Activated CD8-positive, alpha-beta memory T cell treated with anti-CD3 and anti-CD28 coated beads for 36 hours (primary cell): Measurements from ENCODE around the gene CERS6. TPM values are rescaled to one million over a fixed set of nuclear protein-coding genes. Genes with fewer than 3 reads are reported as not detected.
"Not testable (repeated sequence)": the region's sequence is repeated elsewhere in the genome, so short reads cannot be mapped to it uniquely, and the experiment has no call there.

ENCODE experiments used
- CTCF ChIA-PET: fragments of 350-600 bp; sonication (Branson Sonifier 250); formaldehyde crosslinking; loops from one replicate; lab custom pipeline; 2021; ENCODE audit warnings: antibody characterized with exemption; lab: Charles Lee
- POLR2A ChIA-PET: fragments of 350-600 bp; sonication (Branson Sonifier 250); formaldehyde crosslinking; loops from one replicate; lab custom pipeline; 2021; ENCODE audit warnings: antibody characterized with exemption; lab: Charles Lee
- total RNA-seq, 2 experiments: library from RNA; stranded (reverse); gene quantifications; one replicate each; pipeline ENCODE4 v1.2.3, GENCODE V29; 2021

CERS6 gene
- total RNA-seq, 2 experiments from 2014 or later = 9.4 to 9.5 TPM

- CTCF ChIA-PET = no interaction called here
- POLR2A ChIA-PET = no interaction called here
Measured at GRCh38 chr2:168490946-168491605, 35.0 kb downstream of the CERS6 start.

DNA sequence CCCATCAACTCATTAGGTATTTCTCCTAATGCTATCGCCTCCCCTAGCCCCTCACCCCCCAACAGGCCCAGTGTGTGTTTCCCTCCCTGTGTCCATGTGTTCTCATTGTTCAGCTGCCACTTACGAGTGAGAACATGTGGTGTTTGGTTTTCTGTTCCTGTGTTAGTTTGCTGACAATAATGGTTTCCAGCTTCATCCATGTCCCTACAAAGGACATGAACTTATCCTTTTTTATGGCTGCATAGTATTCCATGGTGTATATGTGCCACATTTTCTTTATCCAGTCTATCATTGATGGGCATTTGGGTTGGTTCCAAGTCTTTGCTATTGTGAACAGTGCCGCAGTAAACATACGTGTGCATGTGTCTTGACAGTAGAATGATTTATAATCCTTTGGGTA lies 35.7 kb downstream of the CERS6 start:
- POLR2A ChIA-PET, CTCF ChIA-PET: not testable (repeated sequence)

- POLR2A ChIA-PET = not testable (repeated sequence)
Measured at GRCh38 chr2:168493219-168493618, 37.1 kb downstream of the CERS6 start.

GRCh38 chr2:168494190-168494711 lies 38.2 kb downstream of the CERS6 start:
- POLR2A ChIA-PET = no interaction called here
- CTCF ChIA-PET = no interaction called here

More at GRCh38 chr2:168493219-168493618, 37.1 kb downstream of the CERS6 start:
- CTCF ChIA-PET = not testable (repeated sequence)

DNA sequence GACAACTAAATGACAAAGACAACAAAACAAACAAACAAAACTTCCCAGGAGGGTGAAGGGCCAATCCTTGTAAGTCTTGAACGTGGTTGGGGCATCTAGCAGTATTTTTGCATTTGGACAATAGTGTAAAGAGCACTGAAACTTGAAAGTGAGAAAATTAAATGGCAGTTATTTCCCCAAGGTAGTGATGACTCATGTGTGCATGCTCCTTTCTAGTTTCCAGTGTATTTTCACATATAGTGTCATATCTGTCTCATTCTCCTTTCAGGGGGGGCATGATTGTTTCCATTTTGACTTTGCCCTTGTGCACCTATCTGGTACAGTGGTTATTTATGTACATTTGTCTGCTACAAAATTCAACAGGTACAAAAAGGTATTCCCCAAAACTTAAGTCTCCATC lies 39.5 kb downstream of the CERS6 start:
- ChIA-PET CTCF (no interaction called here), POLR2A (interaction anchor here (0.6 kb wide), 1 partner anchor 60 kb away, joined by 7 read pairs; no protein-coding TSS in a partner anchor)

GRCh38 chr2:168496906-168497305 lies 40.8 kb downstream of the CERS6 start:
- POLR2A ChIA-PET = no interaction called here
- CTCF ChIA-PET = no interaction called here

- ChIA-PET POLR2A (no interaction called here), CTCF (no interaction called here)
Measured at GRCh38 chr2:168499500-168499899, 43.4 kb downstream of the CERS6 start.

- CTCF ChIA-PET = no interaction called here
- POLR2A ChIA-PET = no interaction called here
Measured at GRCh38 chr2:168500516-168500915, 44.4 kb downstream of the CERS6 start.

DNA sequence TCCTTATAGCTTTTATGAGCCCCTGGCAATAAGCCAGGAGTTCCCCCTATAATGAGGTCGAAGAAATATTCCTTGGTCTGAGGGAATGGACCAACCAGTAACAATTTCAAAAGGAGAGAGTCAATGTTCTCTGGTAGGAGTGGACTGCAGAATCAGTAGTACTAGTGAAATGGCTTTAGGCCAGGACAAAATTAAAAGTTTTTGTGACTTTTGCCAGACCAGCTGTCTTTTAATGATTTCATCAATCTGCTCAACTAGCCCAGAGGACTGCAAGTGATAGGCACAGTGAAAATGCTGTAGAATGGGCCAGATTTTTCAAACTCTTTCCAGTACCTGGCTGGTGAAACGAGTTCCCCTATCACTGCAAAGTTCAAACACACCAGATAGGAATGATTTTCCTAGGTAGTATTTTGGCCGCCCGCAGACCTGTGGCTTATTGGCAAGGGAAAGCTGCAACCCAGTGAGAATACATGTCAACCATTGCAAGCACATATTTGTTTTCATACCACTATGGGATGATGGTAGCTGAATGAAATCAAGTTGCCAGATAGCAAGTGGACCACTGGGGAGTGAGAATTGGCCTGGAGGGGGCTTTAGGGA lies 45.5 kb downstream of the CERS6 start:
- ChIA-PET POLR2A (no interaction called here), CTCF (no interaction called here)

DNA sequence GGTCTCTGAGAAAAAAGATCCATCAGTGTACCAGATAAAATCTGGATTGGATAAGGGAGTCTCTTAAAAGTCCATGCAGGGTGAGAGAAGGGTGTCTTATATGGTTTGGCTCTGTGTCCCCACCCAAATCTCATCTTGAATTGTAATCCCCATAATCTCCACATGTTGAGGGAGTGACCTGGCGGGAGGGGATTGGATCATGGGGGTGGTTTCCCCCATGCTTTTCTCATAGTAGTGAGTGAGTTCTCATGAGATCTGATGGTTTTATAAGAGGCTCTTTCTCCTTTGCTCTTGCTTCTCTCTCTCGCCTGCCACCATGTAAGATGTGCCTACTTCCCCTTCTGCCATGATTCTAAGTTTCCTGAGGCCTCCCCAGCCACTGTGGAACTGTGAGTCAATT lies 46.8 kb downstream of the CERS6 start:
- CTCF ChIA-PET, POLR2A ChIA-PET: not testable (repeated sequence)

DNA sequence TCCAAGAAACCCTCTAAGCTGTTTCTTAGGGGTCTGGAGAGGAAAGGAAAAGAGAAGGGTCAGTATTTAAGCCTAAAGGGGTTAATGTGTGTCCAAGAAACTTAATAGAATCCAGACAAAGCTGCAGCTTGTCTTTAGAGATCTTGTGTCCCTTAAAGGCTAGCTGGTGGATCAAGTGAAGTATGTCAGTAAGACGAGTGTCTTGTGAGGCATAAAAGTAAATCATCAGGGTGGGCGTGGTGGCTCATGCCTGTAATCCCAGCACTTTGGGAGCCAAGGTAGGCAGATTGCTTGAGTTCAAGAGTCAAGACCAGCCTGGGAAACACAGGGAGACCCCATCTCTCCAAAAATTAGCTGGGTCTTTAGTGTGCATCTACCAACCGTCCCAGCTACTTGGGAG lies 47.8 kb downstream of the CERS6 start:
- ChIA-PET CTCF (no interaction called here), POLR2A (no interaction called here)

- CTCF ChIA-PET = no interaction called here
- POLR2A ChIA-PET = no interaction called here
Measured at GRCh38 chr2:168504323-168504722, 48.3 kb downstream of the CERS6 start.

GRCh38 chr2:168510125-168510756 lies 54.2 kb downstream of the CERS6 start:
- POLR2A ChIA-PET = no interaction called here
- CTCF ChIA-PET = no interaction called here

- CTCF ChIA-PET = no interaction called here
- POLR2A ChIA-PET = no interaction called here
Measured at GRCh38 chr2:168514692-168515091, 58.6 kb downstream of the CERS6 start.

- CTCF ChIA-PET = no interaction called here
- POLR2A ChIA-PET = no interaction called here
Measured at GRCh38 chr2:168515502-168515901, 59.4 kb downstream of the CERS6 start.

GRCh38 chr2:168517816-168518215 lies 61.7 kb downstream of the CERS6 start:
- ChIA-PET CTCF (no interaction called here), POLR2A (no interaction called here)

- CTCF ChIA-PET = no interaction called here
- POLR2A ChIA-PET = no interaction called here
Measured at GRCh38 chr2:168518555-168519066, 62.5 kb downstream of the CERS6 start.

- POLR2A ChIA-PET = no interaction called here
- CTCF ChIA-PET = no interaction called here
Measured at GRCh38 chr2:168519534-168520308, 63.6 kb downstream of the CERS6 start.

GRCh38 chr2:168521053-168521741 lies 65.1 kb downstream of the CERS6 start:
- ChIA-PET CTCF (no interaction called here), POLR2A (no interaction called here)
